Heart left ventricle (tissue), 13 donors: ENCODE results near the gene PRKG1.

Experiments
- CTCF ChIP-seq, 12 donors: fragments of 200-600 bp; sonication (generic) in 4 of 12; IDR thresholded peaks; one replicate each; pipeline versions ENCODE4 v1.5.0 to v1.8.0; 2018 to 2022; ENCODE audit warnings: antibody characterized with exemption in 12 of 12, mild to moderate bottlenecking in 5 of 12
- POLR2A ChIP-seq, 2 donors: fragments of 450-650 bp; IDR thresholded peaks; one replicate each; pipeline ENCODE4 v1.6.1; 2017; ENCODE audit warnings: antibody characterized with exemption in 2 of 2, mild to moderate bottlenecking in 2 of 2, moderate library complexity in 2 of 2
- donor health status: ischemic (EF 13 %, LVEDD 7.1; RV severe dilation, severe dysfunction).
- donor health status: DM: no; HTN: yes; CAD: no.
- donor health status: DM: no; HTN: no; CAD: no.
- donor health status: ischemic (EF 25% LVEDD 6.9; RV normal size, moderate dysfunction).
- donor health status: ischemic (EF 25% LVEDD 5.7; RV mildly dilated, moderate dysfunction).
- donor health status: ischemic (EF 35%, LVEDD 5.7; RV mildly dilated, moderate dysfunction).
- donor health status: nonischemic (EF 11% LVEDD 7.7; RV severe dilation, severe dysfunction).
- donor health status: DM: yes; HTN: yes; CAD: no.
- donor health status: PGD.
- donor health status: ischemic (EF 29% LVEDD 5.4; RV normal size, mild dysfunction).
- donor health status: nonischemic (EF 23%, LVEDD 6.1; RV moderate dilation, normal function).

GRCh38 chr10:51758366-51758765 is 684.1 kb downstream of the PRKG1 start:
- TF ChIP-seq CTCF (IDR thresholded peaks at IDR 0.05) (no peak), POLR2A (IDR thresholded peaks at IDR 0.05) (no peak)
